Stimulated activated CD8-positive, alpha-beta memory T cell treated with anti-CD3 and anti-CD28 coated beads, Interleukin-4, amount 100 ng/mL, for 24 hours (primary cell): ENCODE measurements around the gene WFDC10B.
"Not testable (repeated sequence)": the region's sequence is repeated elsewhere in the genome, so short reads cannot be mapped to it uniquely, and the experiment has no call there.

Source experiments
- DNase-seq: peaks from one replicate; pipeline ENCODE4 v3.0.0-alpha.2; 2020; ENCODE audit warnings: low read depth

WFDC10B gene

GRCh38 chr20:45704969-45705637 is at the start of gene WFDC10B:
WFDC10B (minus strand) TSS chr20:45705019; CDS start chr20:45685992, 19,027 bp downstream.
- no peak for DNase-seq

GRCh38 chr20:45752746-45753145 is 47.9 kb upstream of the WFDC10B start:
- DNase-seq = no peak

- DNase-seq = no peak
Measured at GRCh38 chr20:45751721-45752120, 46.9 kb upstream of the WFDC10B start.

- DNase-seq = no peak
Measured at GRCh38 chr20:45745015-45745414, 40.2 kb upstream of the WFDC10B start.

- DNase-seq = no peak
Measured at GRCh38 chr20:45742596-45742995, 37.8 kb upstream of the WFDC10B start.

GRCh38 chr20:45735988-45736387 is 31.2 kb upstream of the WFDC10B start:
- DNase-seq = no peak

- DNase-seq = no peak
Measured at GRCh38 chr20:45735552-45735951, 30.7 kb upstream of the WFDC10B start.

GRCh38 chr20:45732199-45732598 is 27.4 kb upstream of the WFDC10B start:
- DNase-seq = no peak

- no peak for DNase-seq
Measured at GRCh38 chr20:45727044-45727443, 22.2 kb upstream of the WFDC10B start.

GRCh38 chr20:45725134-45725533 is 20.3 kb upstream of the WFDC10B start:
- no peak for DNase-seq

- DNase-seq = no peak
Measured at GRCh38 chr20:45722047-45722446, 17.2 kb upstream of the WFDC10B start, which contains the start of gene SPINT4. SPINT4 (plus strand) TSS chr20:45722347; CDS start chr20:45722368, 21 bp downstream.

- DNase-seq = not testable (repeated sequence)
Measured at GRCh38 chr20:45716141-45716688, 11.4 kb upstream of the WFDC10B start.

- no peak for DNase-seq
Measured at GRCh38 chr20:45701873-45702272, 2.9 kb downstream of the WFDC10B start, which contains the start of gene WFDC13. WFDC13 (plus strand) TSS chr20:45702038; CDS start chr20:45702124, 86 bp downstream.

GRCh38 chr20:45701104-45701503 is 3.7 kb downstream of the WFDC10B start:
- no peak for DNase-seq

- DNase-seq = no peak
Measured at GRCh38 chr20:45695496-45695895, 9.3 kb downstream of the WFDC10B start.

GRCh38 chr20:45693346-45693745 is 11.5 kb downstream of the WFDC10B start:
- not testable (repeated sequence) for DNase-seq

- no peak for DNase-seq
Measured at GRCh38 chr20:45685896-45686295, 18.9 kb downstream of the WFDC10B start.

- no peak for DNase-seq
Measured at GRCh38 chr20:45679650-45680049, 25.2 kb downstream of the WFDC10B start.

GRCh38 chr20:45672765-45673164 is 32.1 kb downstream of the WFDC10B start:
- DNase-seq = no peak

- DNase-seq = no peak
Measured at GRCh38 chr20:45670139-45670538, 34.7 kb downstream of the WFDC10B start, which contains the start of gene WFDC11. WFDC11 (minus strand) TSS chr20:45670239; CDS start chr20:45650600, 19,639 bp downstream.

GRCh38 chr20:45657038-45657437 is 47.8 kb downstream of the WFDC10B start:
- not testable (repeated sequence) for DNase-seq

- DNase-seq = not testable (repeated sequence)
Measured at GRCh38 chr20:45651726-45652125, 53.1 kb downstream of the WFDC10B start.

- DNase-seq = no peak
Measured at GRCh38 chr20:45649312-45649863, 55.4 kb downstream of the WFDC10B start.
